Measurements from ENCODE around the gene ADAMTS15. TPM values are rescaled to one million over a fixed set of nuclear protein-coding genes. Genes with fewer than 3 reads are reported as not detected.
A peak's percentile ranks its signal among the peaks of the same experiment; 100 is the strongest.

ADAMTS15 gene
- total RNA-seq, 1 experiment from 2014 or later = 0.70 TPM

DNA sequence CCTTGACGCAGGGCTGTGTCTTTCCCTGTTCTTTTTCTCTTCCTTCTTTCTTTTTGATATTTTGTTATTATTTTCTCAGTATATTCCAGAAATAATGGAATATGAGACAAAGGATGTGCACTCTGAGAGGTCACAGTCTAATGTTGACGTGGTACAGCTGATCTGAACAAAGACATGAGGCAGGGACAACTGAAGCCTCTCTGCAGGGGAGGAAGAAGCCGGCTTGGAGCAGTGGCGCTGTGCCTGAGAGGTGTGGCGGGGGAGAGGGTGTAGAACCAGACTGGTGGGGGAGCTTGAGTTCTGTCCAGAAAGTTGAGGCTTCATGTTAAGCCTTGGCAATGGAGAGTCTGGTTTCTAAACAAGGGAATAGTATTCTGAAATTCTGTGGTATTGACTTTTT is 34.7 kb downstream of the ADAMTS15 start:
- no peak for DNase-seq (ENCODE audit: unreplicated experiment)
- ChIA-PET POLR2A (no interaction called here), CTCF (no interaction called here)
- Mint-ChIP-seq H3K36me3 (ENCODE audit: insufficient read depth, unreplicated experiment) (peaks cover 5% of the 10 kb centered on the region), H3K4me1 (ENCODE audit: insufficient read depth, unreplicated experiment) (no peaks in the 10 kb centered on the region), H3K9me3 (ENCODE audit: unreplicated experiment) (no peaks in the 10 kb centered on the region), H3K4me3 (ENCODE audit: unreplicated experiment) (no peak overlapping the region), H3K27me3 (ENCODE audit: insufficient read depth, unreplicated experiment) (no peaks in the 10 kb centered on the region), H3K27ac (ENCODE audit: low read depth, unreplicated experiment) (no peak overlapping the region)
- TF ChIP-seq, protein P1, sequence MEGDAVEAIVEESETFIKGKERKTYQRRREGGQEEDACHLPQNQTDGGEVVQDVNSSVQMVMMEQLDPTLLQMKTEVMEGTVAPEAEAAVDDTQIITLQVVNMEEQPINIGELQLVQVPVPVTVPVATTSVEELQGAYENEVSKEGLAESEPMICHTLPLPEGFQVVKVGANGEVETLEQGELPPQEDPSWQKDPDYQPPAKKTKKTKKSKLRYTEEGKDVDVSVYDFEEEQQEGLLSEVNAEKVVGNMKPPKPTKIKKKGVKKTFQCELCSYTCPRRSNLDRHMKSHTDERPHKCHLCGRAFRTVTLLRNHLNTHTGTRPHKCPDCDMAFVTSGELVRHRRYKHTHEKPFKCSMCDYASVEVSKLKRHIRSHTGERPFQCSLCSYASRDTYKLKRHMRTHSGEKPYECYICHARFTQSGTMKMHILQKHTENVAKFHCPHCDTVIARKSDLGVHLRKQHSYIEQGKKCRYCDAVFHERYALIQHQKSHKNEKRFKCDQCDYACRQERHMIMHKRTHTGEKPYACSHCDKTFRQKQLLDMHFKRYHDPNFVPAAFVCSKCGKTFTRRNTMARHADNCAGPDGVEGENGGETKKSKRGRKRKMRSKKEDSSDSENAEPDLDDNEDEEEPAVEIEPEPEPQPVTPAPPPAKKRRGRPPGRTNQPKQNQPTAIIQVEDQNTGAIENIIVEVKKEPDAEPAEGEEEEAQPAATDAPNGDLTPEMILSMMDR (IDR thresholded peaks at IDR 0.05; ENCODE audit: unreplicated experiment) = no peak
- BruUV-seq (replicated peaks) = no TSS peak
- intact Hi-C loops (cut with micrococcal nuclease) = no loop called here

- H3K9me3 Mint-ChIP-seq (ENCODE audit: unreplicated experiment) = no peaks in the 10 kb centered on the region
- H3K36me3 Mint-ChIP-seq (ENCODE audit: insufficient read depth, unreplicated experiment) = peaks cover 5% of the 10 kb centered on the region
- TF ChIP-seq, protein P1 (IDR thresholded peaks at IDR 0.05; ENCODE audit: unreplicated experiment) = no peak
- BruUV-seq (replicated peaks) = no TSS peak
- ChIA-PET CTCF (no interaction called here), POLR2A (no interaction called here)
- no peak overlapping the region for H3K4me3 Mint-ChIP-seq (ENCODE audit: unreplicated experiment)
- no peaks in the 10 kb centered on the region for H3K27me3 Mint-ChIP-seq (ENCODE audit: insufficient read depth, unreplicated experiment)
- no peak overlapping the region for H3K27ac Mint-ChIP-seq (ENCODE audit: low read depth, unreplicated experiment)
- DNase-seq (ENCODE audit: unreplicated experiment) = no peak
- intact Hi-C loops (cut with micrococcal nuclease) = no loop called here
- no peaks in the 10 kb centered on the region for H3K4me1 Mint-ChIP-seq (ENCODE audit: insufficient read depth, unreplicated experiment)
These were observed 37.5 kb downstream of the ADAMTS15 start for GRCh38 chr11:130485983-130486382.

DNA sequence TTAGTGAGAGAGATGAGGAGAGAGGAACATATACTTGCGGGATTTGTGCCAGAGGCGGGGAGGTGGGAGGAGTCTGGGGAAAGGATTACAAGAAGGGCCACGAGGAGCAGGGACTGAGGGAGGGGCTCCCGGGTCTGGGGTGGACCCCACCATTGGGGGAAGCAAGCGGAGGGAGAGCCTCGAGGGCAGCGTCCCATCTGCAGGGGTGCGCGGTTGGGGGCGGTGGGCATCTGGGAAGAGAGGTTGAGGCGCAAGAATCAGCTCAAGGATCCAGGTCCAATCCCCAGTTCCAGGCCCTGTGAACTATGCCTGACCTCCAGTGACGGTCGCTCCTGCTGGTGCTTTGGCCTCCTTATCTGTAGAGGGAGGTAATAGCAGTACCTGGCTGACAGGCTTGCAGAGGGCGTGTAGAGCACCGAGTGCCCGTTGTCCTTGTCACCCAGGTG is 38.0 kb downstream of the ADAMTS15 start:
- no TSS peak for BruUV-seq (replicated peaks)
- Mint-ChIP-seq H3K27ac (ENCODE audit: low read depth, unreplicated experiment) (no peak overlapping the region), H3K4me1 (ENCODE audit: insufficient read depth, unreplicated experiment) (no peaks in the 10 kb centered on the region), H3K4me3 (ENCODE audit: unreplicated experiment) (no peak overlapping the region), H3K36me3 (ENCODE audit: insufficient read depth, unreplicated experiment) (peaks cover 5% of the 10 kb centered on the region), H3K9me3 (ENCODE audit: unreplicated experiment) (no peaks in the 10 kb centered on the region), H3K27me3 (ENCODE audit: insufficient read depth, unreplicated experiment) (no peaks in the 10 kb centered on the region)
- ChIA-PET POLR2A (no interaction called here), CTCF (no interaction called here)
- DNase-seq (ENCODE audit: unreplicated experiment) = no peak
- intact Hi-C loops (cut with micrococcal nuclease) = no loop called here
- TF ChIP-seq, protein P1 (IDR thresholded peaks at IDR 0.05; ENCODE audit: unreplicated experiment) = no peak

DNA sequence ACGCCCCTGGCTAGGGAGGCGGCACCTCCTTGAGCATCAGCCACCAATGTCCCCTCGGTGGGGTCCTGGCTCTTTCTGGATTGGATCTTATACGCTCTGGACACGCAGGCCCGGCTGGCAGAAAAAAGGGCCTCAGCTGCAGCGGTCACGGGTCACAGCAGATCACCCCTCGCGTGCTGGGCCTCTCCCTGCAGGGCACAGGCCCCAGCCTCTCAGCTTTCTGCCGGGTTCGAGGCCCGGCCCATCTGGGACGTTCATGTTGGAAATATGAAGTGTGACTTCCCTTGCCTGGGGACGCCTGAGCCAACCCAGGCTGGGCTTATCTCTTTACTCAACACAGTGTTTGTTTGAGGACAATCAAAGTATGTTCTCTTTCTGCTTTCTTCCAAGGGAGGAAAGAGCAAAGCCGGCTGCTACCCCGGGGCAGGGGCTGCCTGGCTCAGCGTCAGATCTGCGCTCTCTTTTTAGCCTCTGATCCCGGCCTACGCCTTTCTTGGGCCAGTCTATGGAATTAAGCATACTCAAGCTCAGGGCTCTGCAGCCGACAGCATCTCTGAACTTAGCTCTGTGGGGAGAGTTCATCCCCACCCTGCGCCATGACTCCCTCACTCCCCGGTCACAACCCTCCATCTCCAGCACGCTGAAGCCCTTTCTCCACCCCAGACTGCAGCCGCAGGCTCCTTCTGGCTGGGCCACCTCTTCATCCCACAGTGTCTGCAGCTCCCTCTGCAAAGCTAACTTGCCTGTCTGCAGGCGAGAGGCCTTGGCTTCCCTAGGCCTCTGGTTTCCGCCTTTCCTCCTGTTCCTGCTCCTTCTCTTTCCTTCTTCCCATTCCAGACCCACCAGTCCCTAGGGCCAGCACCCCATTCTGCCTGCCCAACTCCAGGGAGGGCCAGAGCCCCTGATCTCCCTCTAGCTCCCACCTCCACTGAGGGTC is 38.8 kb downstream of the ADAMTS15 start:
- Mint-ChIP-seq H3K4me1 (ENCODE audit: insufficient read depth, unreplicated experiment) (no peaks in the 10 kb centered on the region), H3K27me3 (ENCODE audit: insufficient read depth, unreplicated experiment) (no peaks in the 10 kb centered on the region), H3K9me3 (ENCODE audit: unreplicated experiment) (no peaks in the 10 kb centered on the region), H3K4me3 (ENCODE audit: unreplicated experiment) (no peak overlapping the region), H3K27ac (ENCODE audit: low read depth, unreplicated experiment) (peak overlapping the region; percentile 3), H3K36me3 (ENCODE audit: insufficient read depth, unreplicated experiment) (peaks cover 5% of the 10 kb centered on the region)
- TF ChIP-seq, protein P1 (IDR thresholded peaks at IDR 0.05; ENCODE audit: unreplicated experiment) = no peak
- ChIA-PET CTCF (interaction anchor here (0.6 to 0.7 kb wide), 2 partner anchors 375 to 405 kb away, joined by 3 to 4 read pairs; no protein-coding TSS in a partner anchor), POLR2A (no interaction called here)
- DNase-seq (ENCODE audit: unreplicated experiment) = no peak
- intact Hi-C loops (cut with micrococcal nuclease) = no loop called here
- no TSS peak for BruUV-seq (replicated peaks)
